GM20431 (cell line): ENCODE results near the gene MARVELD2.
"Not testable (repeated sequence)": the region's sequence is repeated elsewhere in the genome, so short reads cannot be mapped to it uniquely, and the experiment has no call there.

Experiments
- in situ Hi-C: fragments of 300-500 bp; cut with MseI, MboI; formaldehyde crosslinking; loops from one replicate; pipeline ENCODE4 v1.15.0; 2020; ENCODE audit warnings: low sequenced_read_pairs; ENCODE audit not compliant: unreplicated experiment

MARVELD2 gene

DNA sequence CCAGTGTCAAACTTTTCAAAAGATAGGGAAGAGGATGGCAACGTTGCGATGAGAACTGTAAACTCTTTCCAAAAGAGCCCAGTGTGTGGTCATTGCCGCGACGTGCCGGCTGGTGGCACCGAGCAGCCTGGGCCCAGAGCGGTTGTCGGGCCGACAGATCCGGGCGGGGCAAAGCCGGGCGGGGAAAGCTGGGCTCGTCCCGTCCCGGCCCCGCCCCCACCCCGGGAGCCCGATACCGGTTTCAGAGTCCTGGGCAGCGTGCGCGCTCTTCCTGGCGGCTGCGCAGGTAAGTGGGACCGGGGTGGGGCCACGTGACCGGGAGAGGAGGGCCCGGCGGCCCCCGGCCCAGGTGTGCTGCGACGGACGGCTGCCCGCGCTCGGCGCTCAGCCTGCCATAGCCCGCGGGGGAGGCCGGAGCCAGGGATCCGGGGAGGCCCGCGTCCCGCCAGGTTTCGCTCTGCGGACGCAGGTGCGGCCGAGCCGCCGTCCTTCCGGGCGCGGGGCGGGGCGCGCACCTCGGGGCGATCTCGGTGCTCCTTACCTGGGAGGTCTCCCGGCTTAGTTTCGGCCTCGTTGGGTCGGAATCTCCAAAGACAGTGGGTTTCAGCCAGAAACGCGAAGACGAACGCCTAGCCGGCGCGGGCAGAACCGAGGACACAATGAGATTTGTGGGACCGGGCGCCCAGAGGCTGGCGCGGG lies at the start of gene MARVELD2:
TSS of gene MARVELD2 (plus strand) at position 232 of the 699 bp plus-strand sequence. CDS start 4,270 bp downstream, outside the sequence.
- in situ Hi-C loops: no loop called here

GRCh38 chr5:69367697-69368279 lies 47.1 kb upstream of the MARVELD2 start:
- in situ Hi-C loops: no loop called here

- in situ Hi-C loops: no loop called here
Observed at GRCh38 chr5:69368458-69369339, 46.2 kb upstream of the MARVELD2 start.

DNA sequence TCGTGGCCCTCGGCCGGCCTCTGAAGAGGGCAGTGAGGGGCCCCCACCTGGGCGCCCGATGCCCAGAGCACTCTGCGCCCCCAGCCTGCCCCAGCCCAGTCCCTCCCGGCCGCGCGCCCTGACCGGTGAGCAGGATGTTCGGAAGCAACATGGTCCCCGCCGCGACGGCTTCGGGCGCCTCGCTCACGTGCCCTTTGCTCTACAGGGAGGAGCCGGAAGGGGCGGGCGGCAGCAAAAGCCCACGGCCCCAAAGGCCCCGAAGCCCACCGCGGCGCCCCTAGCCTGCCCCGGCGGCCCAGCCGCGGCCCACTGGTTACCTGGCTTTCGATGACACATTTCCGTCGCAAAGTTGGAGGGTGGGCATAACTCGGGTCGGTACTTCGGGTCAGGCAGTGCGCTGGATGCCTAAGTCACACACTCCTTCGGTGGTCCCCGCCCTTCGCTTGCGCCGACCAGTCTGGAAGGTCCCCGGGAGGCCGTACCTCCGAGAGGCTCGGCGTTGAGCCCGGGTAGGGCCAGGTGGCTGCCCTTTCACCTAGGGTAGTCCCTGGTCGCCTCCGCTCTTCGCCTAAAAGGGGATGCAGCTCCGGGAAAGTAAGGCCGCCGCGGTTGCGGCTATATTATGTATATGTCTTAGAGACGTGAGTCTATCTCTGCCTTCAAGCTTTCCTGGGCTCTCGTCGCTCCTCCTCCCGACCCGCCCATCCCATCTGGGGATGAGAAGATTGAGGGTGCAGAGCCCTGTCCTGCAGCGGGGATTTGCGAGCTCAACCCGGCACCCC lies 45.4 kb upstream of the MARVELD2 start, which contains the start of the genes AK6, RAD17 and TAF9:
TSS of gene AK6 (minus strand) at position 181 of the 782 bp plus-strand sequence. CDS start at position 151, 30 bp downstream.
TSS of gene RAD17 (plus strand) at position 479 of the 782 bp plus-strand sequence. CDS start 2,391 bp downstream, outside the sequence.
TSS of gene TAF9 (minus strand) at position 181 of the 782 bp plus-strand sequence. CDS start 3,783 bp downstream, outside the sequence.
- in situ Hi-C loops: no loop called here

DNA sequence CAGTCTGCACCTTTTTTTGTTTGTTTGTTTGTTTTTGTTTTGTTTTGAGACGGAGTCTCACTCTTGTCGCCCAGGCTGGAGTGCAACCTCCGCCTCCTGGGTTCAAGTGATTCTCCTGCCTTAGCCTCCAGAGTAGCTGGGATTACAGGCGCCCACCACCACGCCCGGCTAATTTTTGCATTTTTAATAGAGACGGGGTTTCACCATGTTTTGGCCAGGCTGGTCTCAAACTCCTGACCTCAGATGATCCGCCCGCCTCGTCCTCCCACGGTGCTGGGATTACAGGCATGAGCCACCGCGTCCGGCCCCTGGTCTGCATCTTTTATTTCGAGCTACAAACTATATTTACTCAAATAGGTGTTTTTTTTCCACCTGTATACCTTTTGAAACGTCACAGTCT lies 44.6 kb upstream of the MARVELD2 start:
- in situ Hi-C loops: not testable (repeated sequence)

DNA sequence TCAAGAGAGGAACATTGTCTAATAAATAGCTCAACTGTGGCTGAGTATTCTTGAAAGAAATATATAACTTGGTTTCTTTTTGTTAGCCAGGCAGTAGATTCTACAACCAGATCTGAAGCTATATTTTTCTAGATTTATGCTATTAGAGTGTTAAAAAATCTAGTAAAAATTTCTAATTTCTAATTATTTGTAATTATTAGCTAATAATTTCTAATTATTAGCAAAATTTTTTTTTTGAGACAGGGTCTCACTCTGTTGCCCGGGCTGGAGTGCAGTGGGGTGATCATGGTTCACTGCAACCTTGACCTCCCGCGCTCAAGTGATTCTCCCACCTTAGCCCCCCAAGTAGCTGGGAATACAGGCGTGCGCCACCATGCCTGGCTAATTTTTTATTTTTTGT lies 42.5 kb upstream of the MARVELD2 start:
- in situ Hi-C loops: no loop called here

DNA sequence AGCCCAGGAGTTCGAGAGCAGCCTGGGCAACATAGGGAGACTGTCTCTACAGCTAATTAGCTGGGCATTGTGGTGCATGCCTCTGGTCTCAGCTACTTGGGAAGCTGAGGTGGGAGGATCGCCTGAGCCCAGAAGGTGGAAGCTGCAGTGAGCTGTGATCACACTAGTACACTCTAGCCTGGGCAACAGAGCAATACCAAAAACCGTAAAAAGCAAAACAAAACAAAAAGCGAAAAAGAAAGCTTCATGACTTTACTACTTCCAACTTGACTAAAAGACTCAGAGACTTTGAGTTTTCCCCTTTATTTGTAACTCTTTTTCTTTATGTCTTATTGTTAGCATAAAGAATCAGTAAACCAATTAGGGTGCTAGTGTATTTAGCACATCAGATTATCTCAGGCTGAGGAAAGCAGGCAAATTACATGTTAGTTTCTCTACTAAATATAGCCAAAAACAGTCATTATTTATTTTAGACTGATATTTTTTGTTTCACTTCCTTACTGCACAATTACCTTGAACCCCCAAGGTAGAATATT lies 39.9 kb upstream of the MARVELD2 start:
- in situ Hi-C loops: no loop called here

DNA sequence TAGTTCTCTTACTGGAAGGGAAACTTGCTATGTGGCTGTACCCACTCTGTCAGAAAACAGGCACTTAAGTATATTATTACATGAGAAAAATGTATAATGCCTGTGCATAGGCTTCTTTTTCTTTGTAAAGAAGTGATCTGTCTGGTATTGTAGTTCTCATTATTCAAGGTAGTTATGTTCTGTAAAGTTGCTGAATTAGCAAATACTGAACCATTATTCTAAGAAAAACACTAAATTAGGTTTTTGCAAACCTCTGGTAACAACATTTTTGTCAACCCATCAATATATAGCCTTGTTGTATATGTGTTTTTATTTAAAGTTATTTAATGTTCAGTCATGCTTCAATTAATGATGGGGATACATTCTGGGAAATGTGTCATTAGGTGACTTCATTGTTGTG lies 36.5 kb upstream of the MARVELD2 start:
- in situ Hi-C loops: no loop called here

GRCh38 chr5:69404659-69405330 lies 10.1 kb upstream of the MARVELD2 start:
- in situ Hi-C loops: no loop called here

GRCh38 chr5:69415584-69415958 lies 655 bp downstream of the MARVELD2 start:
- in situ Hi-C loops: no loop called here

DNA sequence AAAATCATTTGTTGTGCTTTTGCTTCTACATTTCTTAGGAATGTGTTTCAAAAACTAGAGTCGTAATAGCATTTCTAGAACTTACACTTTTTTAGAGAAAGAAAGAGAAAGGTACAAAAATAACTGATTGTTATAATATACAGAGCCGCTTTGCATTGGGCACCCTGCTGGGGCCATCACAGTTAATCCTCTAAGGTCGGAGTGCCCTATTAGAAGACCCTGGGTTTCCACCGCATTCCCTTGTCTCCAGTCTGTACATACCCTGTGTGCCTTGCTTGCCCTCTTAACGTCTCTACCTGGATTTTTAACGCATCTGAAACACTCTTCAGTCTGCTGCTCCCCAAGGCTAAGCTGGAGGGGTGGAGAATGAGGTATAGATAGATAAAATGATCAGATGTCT lies 1.3 kb downstream of the MARVELD2 start:
- in situ Hi-C loops: no loop called here

DNA sequence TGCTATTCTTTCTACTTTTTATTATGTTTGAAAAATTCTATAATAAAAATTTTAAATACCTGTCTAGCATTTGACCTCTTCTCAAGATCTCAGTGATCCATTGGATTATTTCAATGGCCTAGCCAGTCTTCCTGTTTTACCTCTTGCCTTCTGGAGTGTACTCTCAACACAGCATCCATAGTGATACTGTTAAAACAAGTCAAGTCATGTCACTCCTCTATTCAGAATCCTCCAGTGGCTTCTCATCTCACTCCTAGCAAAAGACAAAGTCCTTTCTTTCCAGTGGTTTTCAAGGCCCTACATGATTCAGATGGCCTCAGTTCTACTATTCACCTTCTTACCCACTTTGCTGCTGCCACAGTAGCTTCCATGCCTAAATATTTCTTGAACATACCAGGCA lies 1.8 kb downstream of the MARVELD2 start:
- in situ Hi-C loops: no loop called here

- in situ Hi-C loops: no loop called here
Observed at GRCh38 chr5:69418554-69418953, 3.6 kb downstream of the MARVELD2 start.

GRCh38 chr5:69431424-69432303 lies 16.7 kb downstream of the MARVELD2 start:
- in situ Hi-C loops: no loop called here

DNA sequence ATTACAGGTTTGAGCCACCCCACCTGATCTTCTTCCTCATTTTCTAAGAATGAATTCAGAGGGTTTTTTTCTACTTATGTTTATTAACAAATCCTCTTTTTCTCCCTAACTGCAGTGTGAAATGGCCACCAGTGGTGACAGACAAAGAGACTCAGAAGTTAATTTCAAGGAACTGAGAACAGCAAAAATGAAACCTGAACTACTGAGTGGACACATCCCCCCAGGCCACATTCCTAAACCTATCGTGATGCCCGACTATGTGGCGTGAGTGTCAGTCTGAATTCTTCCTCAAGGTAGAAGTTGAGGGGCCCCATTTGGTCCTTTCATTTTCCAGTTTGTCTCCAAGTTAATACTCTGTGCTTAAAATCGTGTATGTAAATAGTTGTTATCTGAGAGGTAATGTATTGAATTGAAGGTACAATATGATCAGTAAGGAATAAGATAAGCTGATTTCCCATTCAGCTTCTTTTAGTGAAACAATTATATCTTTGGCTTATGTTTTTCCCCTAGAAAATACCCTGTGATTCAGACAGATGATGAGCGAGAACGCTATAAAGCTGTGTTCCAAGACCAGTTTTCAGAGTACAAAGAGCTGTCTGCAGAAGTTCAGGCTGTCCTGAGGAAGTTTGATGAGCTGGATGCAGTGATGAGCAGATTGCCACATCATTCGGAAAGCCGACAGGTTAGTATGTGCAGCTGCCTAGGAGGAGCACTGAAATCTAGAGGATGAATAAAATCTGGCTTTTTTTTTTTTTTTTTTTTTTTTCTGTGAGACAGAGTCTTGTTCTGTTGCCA lies 17.7 kb downstream of the MARVELD2 start:
- in situ Hi-C loops: no loop called here

GRCh38 chr5:69435276-69435884 lies 20.5 kb downstream of the MARVELD2 start:
- in situ Hi-C loops: not testable (repeated sequence)
